Activated T-cell treated with anti-CD3 and anti-CD28 coated beads for 48 hours (primary cell): ENCODE results near the gene OSBPL10.

Source experiments
- DNase-seq: peaks from one replicate; pipeline ENCODE4 v3.0.0-alpha.2; 2020; ENCODE audit warnings: low read depth

OSBPL10 gene

DNA sequence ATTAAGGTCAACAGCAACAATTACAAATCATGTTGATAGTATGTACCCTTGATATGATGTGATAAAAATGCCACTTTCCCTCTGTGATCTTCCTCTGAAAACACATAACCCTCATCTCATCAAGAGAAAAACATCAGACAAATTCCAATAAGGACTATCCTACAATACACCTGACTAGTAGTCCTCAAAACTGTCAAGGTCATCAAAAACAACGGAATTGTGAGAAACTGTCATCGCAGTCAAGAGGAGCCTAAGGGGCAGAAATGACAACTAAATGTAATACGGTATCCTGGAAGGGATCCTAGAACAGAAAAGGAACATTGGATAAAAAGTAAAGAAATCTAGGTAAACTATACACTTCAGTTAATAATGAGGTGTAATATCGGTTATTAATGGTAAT lies 59.2 kb downstream of the OSBPL10 start:
- DNase-seq: no peak

DNA sequence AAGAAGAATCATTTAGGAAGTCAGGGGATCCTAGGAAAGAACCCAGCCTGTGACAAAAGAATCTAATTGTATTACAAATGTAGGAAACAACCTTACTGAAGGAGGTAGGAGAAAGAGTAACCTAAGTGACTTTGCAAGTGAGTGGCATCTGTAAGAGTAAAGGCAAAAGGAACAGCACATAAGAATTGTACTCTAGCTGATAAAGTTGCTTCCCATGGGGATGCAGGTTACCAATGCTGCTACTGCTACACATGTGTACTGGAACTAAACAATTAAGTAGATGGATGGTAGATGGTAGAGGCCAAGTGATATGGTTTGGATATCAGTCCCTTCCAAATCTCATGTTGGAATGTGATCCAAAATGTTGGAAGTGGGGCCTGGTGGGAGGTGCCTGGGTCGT lies 60.8 kb downstream of the OSBPL10 start:
- no peak for DNase-seq

DNA sequence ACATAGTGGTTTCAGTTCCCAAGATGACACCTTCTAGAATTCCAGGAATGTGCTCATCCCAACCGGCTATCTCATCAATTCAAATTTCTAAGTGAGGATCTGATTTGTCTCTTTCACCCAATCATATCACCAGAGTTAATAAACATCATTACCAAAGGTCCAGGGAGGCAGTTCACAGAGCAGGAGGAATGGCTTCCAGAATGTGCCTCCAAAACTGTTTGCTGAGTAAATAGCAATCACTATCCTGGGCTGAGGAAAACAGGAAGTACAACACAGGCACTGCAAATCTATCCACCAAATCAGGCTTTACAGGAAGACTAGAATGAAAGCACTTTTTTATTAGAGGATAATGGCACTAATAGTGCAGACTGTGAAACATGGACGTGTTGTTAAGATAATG lies 61.5 kb downstream of the OSBPL10 start:
- no peak for DNase-seq

DNA sequence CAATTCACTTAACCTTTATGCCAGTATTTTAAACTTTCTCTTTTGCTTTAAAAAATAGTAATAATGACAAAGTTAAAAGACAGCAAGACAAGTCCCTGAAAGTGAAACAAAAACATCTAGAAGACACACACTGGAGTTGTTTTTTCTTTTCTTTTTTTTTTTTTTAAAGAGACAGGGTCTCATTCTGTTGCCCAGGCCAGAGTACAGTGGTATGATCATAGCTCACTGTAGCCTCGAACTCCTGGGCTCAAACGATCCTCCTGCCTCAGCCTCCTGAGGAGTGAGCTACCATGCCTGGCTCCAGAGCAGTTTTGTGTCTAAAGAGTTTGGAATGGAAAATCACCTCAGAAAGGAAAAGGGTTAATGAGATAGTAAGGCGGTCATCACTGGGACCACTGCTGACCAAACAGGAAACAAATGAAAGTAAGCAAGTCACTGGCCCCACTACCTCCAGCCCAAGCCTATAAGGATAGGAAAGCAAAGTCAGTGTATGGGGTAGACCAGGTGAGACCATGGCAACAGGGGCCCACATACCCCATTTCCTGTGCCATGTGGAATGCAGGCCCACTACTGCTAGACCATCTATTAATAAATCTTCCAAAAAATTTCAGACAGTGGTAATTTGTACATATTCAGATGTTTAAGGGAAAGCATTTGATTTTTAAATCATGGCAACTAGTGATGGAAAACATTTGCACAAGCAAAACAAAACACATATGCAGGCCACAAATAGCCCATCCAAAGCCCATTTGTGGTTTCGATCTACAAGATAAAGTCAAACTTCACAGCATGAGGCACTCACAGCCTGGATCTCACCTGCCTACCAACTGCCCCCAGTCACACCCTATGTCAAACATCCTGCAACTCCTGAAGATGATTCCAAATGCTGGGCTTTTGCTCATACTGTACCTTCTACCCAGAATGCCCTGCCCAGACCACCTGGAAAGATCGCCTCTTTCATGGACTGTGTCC lies 62.6 kb downstream of the OSBPL10 start:
- DNase-seq: no peak

DNA sequence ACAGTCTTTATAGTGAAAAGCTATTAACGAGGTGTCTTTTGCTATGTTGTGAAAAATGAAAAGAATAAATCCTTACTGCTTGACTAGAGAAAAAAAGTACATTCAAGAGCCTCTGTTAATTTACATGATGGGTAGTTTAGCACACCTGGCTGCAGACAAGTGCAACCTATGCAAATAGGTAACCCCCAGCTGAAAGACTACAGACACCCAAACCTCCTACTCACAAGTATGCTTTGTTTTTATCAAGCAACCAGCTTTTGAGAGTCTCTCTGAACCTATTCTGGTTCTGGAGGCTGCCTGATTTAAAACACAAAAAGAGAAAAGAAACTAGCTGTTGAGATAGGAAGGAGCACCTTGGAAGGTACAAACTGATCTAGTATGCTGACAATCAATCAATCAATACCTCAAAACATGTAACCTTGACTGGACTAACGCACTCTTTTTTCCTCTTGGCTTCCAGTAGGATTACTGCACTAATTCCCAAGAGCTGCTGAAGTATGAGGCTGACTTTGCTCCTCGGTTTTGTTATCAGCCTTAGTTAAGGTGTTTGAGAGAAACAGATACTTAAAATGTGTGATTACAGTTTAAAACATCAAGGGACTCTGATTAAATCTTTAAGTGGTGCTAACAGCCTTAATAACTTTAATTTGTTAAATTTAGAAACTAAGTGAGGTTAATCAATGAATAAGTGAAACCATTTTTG lies 63.6 kb downstream of the OSBPL10 start:
- DNase-seq: no peak

DNA sequence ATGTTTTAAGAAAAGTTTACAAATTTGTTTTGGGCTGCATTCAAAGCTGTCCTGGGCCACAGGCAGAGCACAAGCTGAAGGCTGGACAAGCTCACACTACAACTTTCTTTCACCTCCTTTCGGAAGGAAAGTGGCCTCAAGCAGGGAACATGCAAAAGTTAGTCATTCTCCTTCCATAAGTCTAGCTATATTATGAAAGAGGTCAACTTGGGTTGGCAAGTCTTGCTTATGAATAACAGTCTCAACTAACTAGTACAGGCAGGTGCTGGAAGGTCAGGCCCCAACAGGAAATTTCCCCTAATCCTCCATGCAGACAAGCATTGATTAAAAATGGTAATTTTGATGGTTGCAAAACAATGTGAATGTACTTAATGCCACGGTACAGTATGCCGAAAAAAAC lies 69.4 kb downstream of the OSBPL10 start:
- no peak for DNase-seq

DNA sequence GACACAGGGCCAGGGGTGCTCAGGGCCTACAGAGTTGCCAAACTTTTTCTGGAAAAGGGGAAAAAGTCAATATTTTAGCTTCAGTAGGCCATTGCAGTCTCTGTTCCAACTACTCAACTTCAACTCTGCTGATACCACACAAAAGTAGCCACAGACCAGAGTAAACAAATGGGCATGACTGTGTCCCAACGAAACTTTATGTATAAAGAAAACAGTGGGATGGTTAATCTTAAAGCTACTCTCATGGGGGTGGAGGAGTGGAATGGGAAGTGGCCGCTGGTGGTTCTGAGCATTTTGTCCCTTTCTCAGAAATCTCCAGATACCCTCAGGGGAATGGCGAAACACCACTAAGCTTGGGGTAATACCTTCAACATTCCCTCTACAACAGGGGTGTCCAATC lies 69.9 kb downstream of the OSBPL10 start:
- DNase-seq: no peak

DNA sequence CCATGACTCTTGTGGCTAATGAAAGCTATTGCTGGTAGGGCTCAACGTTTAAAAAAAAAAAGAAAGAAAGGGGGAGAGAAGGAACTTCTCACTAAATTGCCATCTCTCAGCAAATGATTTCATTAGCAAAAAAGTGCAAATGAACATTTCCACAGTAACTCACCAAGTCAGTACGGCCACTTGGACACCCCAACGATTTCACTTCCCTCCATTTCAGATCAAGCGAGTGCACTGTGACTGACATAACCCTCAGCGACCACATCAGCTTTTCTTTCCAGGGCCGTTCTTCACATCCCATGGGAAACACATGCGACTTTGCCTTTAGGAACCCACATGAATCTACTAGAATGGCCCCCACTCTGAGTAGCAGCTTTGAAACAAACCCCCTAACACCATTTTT lies 71.6 kb downstream of the OSBPL10 start:
- no peak for DNase-seq

DNA sequence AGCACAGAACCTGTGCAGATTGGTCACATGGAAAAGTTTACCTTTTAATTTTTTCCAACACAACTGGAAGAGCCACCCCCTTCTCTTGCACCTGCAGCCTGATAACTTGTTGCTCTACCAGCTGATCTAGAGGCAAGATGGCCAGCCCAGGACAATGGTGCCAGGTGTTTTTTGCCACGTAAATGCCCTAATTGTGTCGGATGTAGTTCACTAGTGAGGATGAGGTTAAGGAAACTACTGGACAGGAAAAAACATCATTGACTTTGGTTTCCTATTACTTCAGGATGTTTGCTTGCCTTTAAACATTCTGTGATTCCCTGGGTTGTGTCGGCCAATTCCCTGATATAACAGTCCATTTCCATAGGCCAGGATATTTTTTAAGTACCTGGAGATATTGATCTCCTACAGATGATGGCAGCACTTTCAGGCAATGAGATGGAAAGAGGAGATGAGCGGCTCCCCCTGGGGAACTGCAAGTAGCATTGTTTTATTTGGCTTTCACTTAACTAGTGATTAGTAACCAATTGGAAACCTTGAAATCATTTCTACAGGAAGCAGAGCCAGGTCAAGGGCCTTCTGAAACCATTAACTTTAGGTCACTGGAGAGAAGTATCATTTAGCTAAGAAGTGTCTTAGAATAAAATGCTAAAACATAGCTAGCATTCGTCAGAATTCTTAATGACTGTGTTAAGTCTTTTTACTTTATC lies 72.5 kb downstream of the OSBPL10 start:
- no peak for DNase-seq

DNA sequence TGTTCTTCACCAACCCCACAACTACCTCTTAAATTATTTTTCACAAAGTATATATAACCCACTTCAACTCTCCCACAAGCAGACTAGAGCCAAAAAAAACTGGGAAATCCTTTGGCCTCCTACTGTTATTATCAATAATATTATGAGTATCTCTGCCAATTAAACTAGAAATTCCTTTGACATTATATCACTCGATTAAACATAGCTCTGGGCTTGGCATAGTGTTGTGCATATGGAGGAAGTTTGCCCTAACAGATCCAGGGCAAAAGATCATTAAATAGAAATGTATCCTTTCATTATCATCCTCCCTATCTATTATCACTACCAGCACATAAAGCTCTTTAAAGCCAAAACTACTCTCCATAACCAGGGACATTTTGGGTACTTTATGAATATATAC lies 74.9 kb downstream of the OSBPL10 start:
- no peak for DNase-seq

DNA sequence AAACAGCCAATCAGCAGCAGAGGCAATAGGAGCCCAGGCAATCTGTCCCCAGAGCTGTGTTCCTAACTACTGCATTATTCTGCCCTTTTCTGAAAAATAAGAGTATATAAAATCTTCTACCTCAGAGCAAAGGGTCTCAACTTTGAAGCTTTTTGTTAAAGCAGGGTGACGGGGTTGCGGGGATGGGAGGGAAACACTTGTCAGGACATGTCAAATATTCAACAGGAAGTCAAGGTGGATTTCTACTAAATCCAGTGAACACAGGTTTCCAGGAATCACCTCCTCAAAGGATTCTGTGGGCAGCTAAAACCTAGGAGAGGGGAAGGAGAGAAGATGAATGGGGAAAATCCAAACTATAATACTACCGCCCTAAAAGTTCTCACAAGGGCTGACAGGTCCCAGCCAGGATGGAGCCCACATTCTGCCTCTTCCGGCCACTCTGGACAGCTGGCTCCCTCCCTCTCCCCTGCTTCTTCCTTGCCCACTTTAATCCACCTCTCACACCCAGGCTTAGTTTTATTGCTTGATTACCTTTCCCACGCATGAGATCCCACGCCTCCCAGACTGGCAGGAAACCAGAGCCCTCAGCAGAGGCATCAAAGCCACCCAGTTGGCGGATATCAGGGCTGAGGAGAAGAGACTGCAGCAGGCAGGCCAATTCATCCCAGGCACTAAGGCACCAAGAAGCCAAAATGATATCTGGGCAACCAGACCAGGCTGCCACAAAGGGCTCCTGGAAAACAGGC lies 77.2 kb downstream of the OSBPL10 start:
- no peak for DNase-seq

DNA sequence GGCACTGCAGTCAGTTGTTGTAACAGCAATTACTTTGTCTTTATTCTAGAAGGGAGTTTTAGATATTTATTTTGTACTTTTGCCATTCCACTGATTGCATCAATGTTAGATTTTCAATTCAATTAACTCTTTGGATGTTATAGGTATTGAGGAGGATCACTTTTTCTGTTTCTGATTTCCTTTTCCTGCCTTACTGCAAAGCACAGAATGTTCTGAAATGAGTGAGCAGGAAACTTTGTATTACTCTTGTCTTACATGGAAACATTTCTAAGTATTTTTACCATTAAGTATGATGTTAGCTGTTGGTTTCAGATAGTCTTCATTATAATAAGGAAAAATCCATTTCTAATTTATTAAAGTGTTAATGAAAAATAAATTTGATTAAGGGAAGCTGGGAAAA lies 80.5 kb downstream of the OSBPL10 start:
- no peak for DNase-seq

DNA sequence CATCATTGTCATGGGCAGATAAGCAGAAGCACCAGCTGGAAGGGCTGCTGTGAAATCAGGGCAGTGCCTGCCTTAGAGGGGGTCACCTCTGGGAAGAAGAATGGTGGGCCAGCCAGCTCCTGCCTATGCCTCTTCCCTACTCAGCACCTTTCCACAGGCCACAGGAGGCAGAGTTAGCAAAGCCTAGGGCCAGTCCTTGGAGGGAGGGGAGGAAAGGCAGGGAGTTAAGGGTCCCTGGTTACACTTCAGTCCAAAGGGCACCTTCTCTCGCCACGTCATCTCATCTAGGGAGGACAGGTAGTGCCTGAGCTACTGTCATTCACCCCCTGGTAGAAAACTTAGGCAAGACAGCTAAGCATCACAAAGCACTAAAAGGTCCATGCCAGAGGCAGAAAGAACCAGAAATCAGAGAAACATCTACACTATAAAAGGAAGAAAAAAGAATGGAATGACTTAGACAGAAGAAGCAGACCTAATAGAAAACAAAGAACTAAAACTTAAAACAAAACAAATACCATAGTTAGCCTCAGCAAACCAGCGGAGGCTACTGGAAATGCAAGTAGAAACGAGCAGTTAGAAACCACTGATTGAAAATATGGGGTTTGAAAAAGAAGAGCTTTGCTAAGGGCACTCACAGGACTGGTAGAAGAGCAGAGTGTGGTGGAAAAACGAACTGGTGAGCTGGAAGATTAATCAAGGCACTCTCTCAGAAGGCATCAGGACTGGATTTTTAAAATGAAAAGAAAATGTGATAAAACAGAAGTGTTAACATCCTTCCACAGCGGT lies 84.2 kb downstream of the OSBPL10 start:
- DNase-seq: no peak

DNA sequence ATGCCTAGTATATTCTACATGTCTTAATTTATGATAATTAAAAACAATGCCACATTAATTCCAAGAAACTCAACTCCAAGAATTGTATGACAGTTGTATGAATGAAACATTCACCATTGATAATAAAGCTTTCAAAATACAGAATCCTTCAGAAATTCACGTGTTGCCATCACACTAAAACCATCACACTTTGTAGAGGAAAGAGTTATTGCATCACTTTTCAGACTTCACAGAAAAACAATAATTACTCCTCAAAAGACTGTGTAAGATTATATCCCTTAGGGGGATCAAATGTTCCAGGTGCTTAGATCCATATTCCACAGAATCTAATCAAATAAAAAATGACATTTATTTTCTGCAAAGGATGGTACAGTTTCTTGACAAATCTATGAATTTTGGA lies 85.0 kb downstream of the OSBPL10 start:
- DNase-seq: no peak

DNA sequence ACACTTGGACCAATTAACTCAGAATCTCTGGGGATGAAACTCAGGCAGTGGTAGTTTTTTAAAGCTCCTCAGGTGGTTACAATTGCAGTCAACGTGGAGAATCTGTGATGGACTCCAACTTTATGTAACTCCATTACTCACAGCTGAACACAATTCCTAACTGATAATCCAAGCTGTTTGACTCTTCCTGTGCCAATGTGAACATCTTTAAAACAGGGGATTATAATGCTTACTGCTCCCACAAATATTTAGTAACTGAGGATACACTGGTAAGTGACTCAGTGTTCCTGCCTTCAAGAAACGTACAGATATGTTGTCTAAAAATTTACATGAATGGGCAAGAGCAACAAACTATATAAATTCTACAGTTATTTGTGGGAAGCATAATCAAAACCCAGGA lies 85.6 kb downstream of the OSBPL10 start:
- DNase-seq: no peak

DNA sequence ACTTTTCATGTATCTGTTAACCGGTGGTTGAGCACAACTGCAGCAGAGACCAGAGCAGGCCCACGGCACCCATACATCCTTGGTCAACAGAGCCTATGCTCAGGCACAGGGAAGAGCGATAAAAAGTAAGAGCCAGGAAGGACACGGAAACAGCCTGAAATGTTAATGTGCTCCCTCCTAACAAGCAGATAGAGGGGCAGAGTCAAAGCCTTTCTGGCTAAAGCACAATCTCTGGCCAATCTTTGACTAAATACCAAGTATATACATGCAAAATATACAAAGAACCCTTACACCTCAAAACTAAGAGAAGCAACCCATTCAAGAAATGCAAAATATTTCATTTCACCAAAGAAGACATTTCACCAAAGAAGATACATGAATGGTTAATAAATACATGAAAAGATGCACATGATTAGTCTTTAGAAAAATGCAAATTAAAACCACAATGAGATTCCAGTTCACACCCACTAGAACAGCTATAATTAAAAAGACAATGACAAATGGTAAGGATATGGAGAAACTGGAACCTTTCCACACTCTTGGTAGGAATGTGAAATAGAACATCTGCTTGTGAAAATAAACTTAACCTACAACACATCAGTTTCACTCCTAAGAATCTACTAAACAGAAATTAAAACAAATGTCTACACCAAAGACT lies 88.0 kb downstream of the OSBPL10 start:
- no peak for DNase-seq

DNA sequence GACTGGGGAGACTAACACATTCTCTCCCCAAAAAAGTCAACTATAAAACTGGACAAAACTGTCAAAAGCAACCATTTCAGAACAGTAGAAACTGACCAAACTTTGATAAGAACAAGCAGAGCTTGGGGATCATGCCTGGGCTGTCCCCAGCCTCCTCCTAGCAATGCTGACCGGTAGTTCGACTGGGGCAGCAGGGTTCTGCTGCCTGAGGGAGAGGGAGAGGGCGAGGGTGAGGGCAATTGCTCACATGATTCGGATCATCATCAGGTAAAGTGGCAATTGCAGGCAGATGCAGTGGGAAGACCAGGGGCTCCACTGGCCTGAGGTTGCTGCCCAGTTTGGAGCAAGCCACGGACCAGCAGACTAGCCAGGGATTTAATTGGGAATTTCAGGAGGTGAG lies 88.6 kb downstream of the OSBPL10 start:
- no peak for DNase-seq

DNA sequence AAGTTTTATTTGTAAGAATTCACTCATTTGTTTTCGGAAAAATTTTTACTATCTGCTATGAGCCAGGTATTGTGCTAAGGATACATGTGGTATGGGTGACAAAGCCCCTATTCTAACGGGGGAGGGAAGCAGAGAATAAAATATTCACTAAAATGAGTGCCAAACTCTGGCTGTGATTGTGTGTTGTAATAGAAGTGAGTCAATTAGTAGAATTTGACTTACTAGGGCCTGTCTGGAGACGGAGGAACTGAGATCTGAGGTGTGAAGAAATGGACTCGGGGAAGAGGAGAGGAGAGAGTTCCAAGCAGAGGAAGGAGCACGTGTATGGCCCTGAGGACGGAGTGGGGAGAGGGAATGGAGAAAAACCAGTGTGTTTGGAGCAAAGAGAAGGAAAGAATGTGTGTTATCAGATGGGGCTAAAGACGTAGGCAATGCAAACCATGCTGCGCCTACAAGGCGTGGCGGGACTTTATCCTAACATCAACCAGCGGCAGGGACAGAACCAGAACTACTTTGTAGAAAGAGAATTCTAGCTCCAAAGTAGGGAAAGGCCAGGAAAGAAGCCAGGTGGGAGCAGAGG lies 89.1 kb downstream of the OSBPL10 start:
- no peak for DNase-seq

DNA sequence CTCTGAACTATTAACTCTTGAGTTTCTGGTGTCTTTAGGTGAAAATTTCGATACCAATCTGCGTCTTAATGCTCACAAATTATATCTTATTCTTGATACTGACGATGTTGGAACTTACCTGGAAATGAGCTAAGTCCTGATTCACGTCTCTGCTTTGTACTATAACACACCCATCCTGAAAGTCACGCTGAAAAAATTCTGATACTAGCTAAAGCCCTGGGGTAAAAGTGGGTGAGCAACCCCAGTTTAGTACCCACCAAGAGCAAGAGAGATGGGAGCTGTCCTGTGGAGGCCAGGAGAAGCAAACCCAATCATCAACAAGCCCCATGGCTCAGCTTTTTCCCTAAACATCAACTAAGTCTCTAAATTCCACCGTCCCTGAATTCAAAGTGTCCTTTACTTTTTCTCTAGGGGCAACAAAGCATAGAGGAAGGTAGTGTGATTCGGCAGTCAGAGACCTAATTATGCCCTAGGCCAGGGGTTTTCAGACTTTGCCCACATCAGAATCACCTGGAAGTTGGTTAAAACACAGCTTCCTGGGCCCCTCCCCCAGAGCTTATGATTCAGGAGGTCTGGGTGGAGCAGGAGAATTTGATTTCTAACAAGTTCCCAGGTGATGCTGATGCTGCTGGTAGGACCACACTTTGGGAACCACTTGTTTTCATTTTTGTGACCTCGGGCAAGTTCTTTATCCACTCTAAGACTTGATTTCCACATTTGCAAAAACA lies 90.2 kb downstream of the OSBPL10 start:
- DNase-seq: no peak

DNA sequence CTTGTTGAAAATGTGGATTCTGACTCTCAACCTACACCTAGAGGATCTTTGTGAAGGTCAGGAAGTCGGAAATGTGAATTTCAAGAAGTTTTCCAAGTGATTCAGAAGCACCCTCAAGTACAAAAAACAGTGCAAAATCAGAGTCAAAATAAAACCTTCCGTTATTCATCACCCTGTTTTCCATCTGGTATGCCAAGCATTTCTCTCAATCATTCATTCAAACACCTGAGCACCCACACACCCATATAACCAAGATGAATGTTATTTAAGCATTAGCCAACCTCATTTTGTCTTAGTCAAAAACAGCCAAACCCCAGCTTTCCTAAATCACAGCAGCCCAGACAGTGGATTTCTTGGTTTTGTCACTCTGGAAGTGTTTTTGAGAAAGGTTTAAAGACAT lies 91.1 kb downstream of the OSBPL10 start:
- no peak for DNase-seq
